ENCODE results near the gene KRTAP4-7.
"Not testable (repeated sequence)": the region's sequence is repeated elsewhere in the genome, so short reads cannot be mapped to it uniquely, and the experiment has no call there.

- not testable (repeated sequence) for TF ChIP-seq CTCF, POLR2A (IDR thresholded peaks at IDR 0.05)
Observed at GRCh38 chr17:41108728-41109386, 24.9 kb downstream of the KRTAP4-7 start.

All from adrenal gland (tissue), 5 donors.